ENCODE measurements around the gene R3HDML.

DNA sequence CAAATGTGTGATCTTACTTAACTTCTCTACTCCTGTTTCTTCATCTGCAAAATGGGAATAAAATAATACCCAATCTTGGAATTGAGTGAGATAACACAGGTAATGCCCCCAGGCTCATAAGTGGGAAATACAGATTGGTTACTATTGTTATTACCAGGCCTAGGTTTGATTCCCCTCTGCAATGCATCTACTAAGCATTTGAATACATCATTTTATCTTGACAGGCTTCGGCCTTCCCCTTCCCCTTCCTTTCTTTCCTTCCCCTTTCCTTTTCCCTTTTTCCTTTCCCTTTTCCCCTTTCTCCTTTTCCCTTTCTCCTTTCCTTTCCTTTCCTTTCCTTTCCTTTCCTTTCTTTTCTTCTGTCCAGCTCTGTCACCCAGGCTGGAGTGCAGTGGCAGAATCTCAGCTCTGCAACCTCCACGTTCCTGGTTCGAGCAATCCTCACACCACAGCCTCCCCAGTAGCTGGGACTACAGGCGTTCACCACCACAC, 11.4 kb downstream of the R3HDML start:
- TF ChIP-seq, protein P1, sequence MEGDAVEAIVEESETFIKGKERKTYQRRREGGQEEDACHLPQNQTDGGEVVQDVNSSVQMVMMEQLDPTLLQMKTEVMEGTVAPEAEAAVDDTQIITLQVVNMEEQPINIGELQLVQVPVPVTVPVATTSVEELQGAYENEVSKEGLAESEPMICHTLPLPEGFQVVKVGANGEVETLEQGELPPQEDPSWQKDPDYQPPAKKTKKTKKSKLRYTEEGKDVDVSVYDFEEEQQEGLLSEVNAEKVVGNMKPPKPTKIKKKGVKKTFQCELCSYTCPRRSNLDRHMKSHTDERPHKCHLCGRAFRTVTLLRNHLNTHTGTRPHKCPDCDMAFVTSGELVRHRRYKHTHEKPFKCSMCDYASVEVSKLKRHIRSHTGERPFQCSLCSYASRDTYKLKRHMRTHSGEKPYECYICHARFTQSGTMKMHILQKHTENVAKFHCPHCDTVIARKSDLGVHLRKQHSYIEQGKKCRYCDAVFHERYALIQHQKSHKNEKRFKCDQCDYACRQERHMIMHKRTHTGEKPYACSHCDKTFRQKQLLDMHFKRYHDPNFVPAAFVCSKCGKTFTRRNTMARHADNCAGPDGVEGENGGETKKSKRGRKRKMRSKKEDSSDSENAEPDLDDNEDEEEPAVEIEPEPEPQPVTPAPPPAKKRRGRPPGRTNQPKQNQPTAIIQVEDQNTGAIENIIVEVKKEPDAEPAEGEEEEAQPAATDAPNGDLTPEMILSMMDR (IDR thresholded peaks at IDR 0.05), result no peak
- no peak for TF ChIP-seq EP300 (IDR thresholded peaks at IDR 0.05)

All from tibial nerve (tissue), 4 donors.